ENCODE data around the gene PRND.

Gene PRND

GRCh38 chr20:4689220-4689619, 32.5 kb upstream of the PRND start:
- Histone ChIP-seq H3K9me3 (ENCODE audit: insufficient read depth, low read length) (no peaks in the 10 kb centered on the region), H3K4me2 (ENCODE audit: low read length) (no peak overlapping the region), H3K4me1 (ENCODE audit: low read length) (peaks cover 10% of the 10 kb centered on the region), H3K79me2 (ENCODE audit: low read length) (peaks cover 56% of the 10 kb centered on the region), H4K20me1 (ENCODE audit: insufficient read depth, low read length) (peaks cover 30% of the 10 kb centered on the region), H3K4me3 (ENCODE audit: low read length) (no peak overlapping the region), H3K27me3 (ENCODE audit: low read depth, low read length) (no peaks in the 10 kb centered on the region), H3K27ac (ENCODE audit: low read length) (no peak overlapping the region), H3K9ac (ENCODE audit: low read length) (no peak overlapping the region), H3K36me3 (replicated peaks; ENCODE audit: low read depth, low read length) (peaks cover 8% of the 10 kb centered on the region), H2AFZ (ENCODE audit: low read depth, low read length) (no peak overlapping the region)
- TF ChIP-seq EZH2phosphoT487 (IDR thresholded peaks at IDR 0.05; ENCODE audit: low read depth) (no peak), CTCF (IDR thresholded peaks at IDR 0.05; ENCODE audit: low read depth, low read length) (no peak)

GRCh38 chr20:4691753-4692152, 30.0 kb upstream of the PRND start:
- TF ChIP-seq CTCF (IDR thresholded peaks at IDR 0.05; ENCODE audit: low read depth, low read length) (no peak), EZH2phosphoT487 (IDR thresholded peaks at IDR 0.05; ENCODE audit: low read depth) (no peak)
- peaks cover 72% of the 10 kb centered on the region for H3K79me2 ChIP-seq (ENCODE audit: low read length)
- H3K36me3 ChIP-seq (replicated peaks; ENCODE audit: low read depth, low read length) = peaks cover 8% of the 10 kb centered on the region

GRCh38 chr20:4694076-4694475, 27.6 kb upstream of the PRND start:
- Histone ChIP-seq H3K36me3 (replicated peaks; ENCODE audit: low read depth, low read length) (peaks cover 8% of the 10 kb centered on the region), H3K4me1 (ENCODE audit: low read length) (no peaks in the 10 kb centered on the region), H3K4me3 (ENCODE audit: low read length) (no peak overlapping the region), H3K27ac (ENCODE audit: low read length) (no peak overlapping the region), H2AFZ (ENCODE audit: low read depth, low read length) (no peak overlapping the region), H3K79me2 (ENCODE audit: low read length) (peaks cover 62% of the 10 kb centered on the region), H3K4me2 (ENCODE audit: low read length) (no peak overlapping the region), H3K27me3 (ENCODE audit: low read depth, low read length) (no peaks in the 10 kb centered on the region), H3K9me3 (ENCODE audit: insufficient read depth, low read length) (no peaks in the 10 kb centered on the region), H4K20me1 (ENCODE audit: insufficient read depth, low read length) (peaks cover 45% of the 10 kb centered on the region), H3K9ac (ENCODE audit: low read length) (no peak overlapping the region)
- TF ChIP-seq CTCF (IDR thresholded peaks at IDR 0.05; ENCODE audit: low read depth, low read length) (no peak), EZH2phosphoT487 (IDR thresholded peaks at IDR 0.05; ENCODE audit: low read depth) (no peak)

More at GRCh38 chr20:4691753-4692152, 30.0 kb upstream of the PRND start:
- Histone ChIP-seq H3K27me3 (ENCODE audit: low read depth, low read length) (no peaks in the 10 kb centered on the region), H4K20me1 (ENCODE audit: insufficient read depth, low read length) (peaks cover 50% of the 10 kb centered on the region), H3K9me3 (ENCODE audit: insufficient read depth, low read length) (no peaks in the 10 kb centered on the region), H3K4me3 (ENCODE audit: low read length) (no peak overlapping the region), H3K4me2 (ENCODE audit: low read length) (no peak overlapping the region), H3K4me1 (ENCODE audit: low read length) (peaks cover 5% of the 10 kb centered on the region; the same call in 1 of the 2 replicates), H3K27ac (ENCODE audit: low read length) (no peak overlapping the region), H3K9ac (ENCODE audit: low read length) (no peak overlapping the region), H2AFZ (ENCODE audit: low read depth, low read length) (no peak overlapping the region)

GRCh38 chr20:4697189-4697830, 24.4 kb upstream of the PRND start:
- Histone ChIP-seq H3K27me3 (ENCODE audit: low read depth, low read length) (no peaks in the 10 kb centered on the region), H2AFZ (ENCODE audit: low read depth, low read length) (no peak overlapping the region), H4K20me1 (ENCODE audit: insufficient read depth, low read length) (peaks cover 46% of the 10 kb centered on the region), H3K4me3 (ENCODE audit: low read length) (no peak overlapping the region), H3K4me2 (ENCODE audit: low read length) (no peak overlapping the region), H3K79me2 (ENCODE audit: low read length) (peaks cover 37% of the 10 kb centered on the region), H3K9ac (ENCODE audit: low read length) (no peak overlapping the region), H3K36me3 (replicated peaks; ENCODE audit: low read depth, low read length) (peaks cover 17% of the 10 kb centered on the region), H3K9me3 (ENCODE audit: insufficient read depth, low read length) (no peaks in the 10 kb centered on the region), H3K4me1 (ENCODE audit: low read length) (no peaks in the 10 kb centered on the region), H3K27ac (ENCODE audit: low read length) (no peak overlapping the region)
- TF ChIP-seq CTCF (IDR thresholded peaks at IDR 0.05; ENCODE audit: low read depth, low read length) (no peak), EZH2phosphoT487 (IDR thresholded peaks at IDR 0.05; ENCODE audit: low read depth) (no peak)
